Stomach (tissue), 4 donors: ENCODE data around the gene RHCG.

Experiments used
- CTCF ChIP-seq, 7 experiments: fragments of 450-650 bp in 4 of 7; fragments of 200-600 bp in 3 of 7; sonication (generic) in 3 of 7; IDR thresholded peaks; one replicate each; pipeline ENCODE4 v1.5.1; 2016 to 2019; ENCODE audit warnings: antibody characterized with exemption in 7 of 7, control low read depth in 2 of 7, mild to moderate bottlenecking in 1 of 7
- POLR2A ChIP-seq, 4 donors: fragments of 450-650 bp; IDR thresholded peaks; one replicate each; pipeline ENCODE4 v1.6.1; 2016; ENCODE audit warnings: antibody characterized with exemption in 4 of 4, control low read depth in 2 of 4, mild to moderate bottlenecking in 1 of 4, moderate library complexity in 1 of 4
- POLR2AphosphoS5 ChIP-seq, 3 donors: sonication (generic); formaldehyde crosslinking; IDR thresholded peaks; one replicate each; pipeline ENCODE4 v1.6.1; 2016; ENCODE audit warnings: antibody characterized with exemption in 3 of 3

DNA sequence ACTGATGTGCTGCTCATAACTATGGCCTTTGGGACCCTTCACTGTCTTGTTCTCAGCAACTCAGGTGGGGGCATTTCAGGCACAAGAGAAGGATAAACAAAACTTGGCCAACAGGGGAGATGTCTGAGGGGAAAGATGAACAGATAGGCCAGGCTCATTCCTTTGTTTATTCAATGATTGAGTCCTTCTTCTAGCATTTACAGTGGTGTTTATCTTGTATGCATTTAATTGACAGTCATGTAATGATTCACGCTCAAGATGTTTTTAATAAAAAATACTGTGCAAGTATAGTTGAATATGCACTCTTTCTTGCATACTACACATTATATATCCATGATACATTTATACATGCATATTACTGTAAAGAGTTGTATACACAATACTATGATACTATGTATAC is 44.5 kb downstream of the RHCG start:
- TF ChIP-seq POLR2AphosphoS5 (IDR thresholded peaks at IDR 0.05) (no peak), CTCF (IDR thresholded peaks at IDR 0.05) (no peak), POLR2A (IDR thresholded peaks at IDR 0.05) (no peak)
